NCI-H1694 treated with DMSO at 0.1 percent for 48 hours (cell line): ENCODE data around the gene HNRNPDL.
"Not testable (repeated sequence)": the region's sequence is repeated elsewhere in the genome, so short reads cannot be mapped to it uniquely, and the experiment has no call there.

Experiments used
- DNase-seq: peaks from one replicate; lab custom pipeline; 2025; lab: John Stamatoyannopoulos, UW

Gene HNRNPDL

DNA sequence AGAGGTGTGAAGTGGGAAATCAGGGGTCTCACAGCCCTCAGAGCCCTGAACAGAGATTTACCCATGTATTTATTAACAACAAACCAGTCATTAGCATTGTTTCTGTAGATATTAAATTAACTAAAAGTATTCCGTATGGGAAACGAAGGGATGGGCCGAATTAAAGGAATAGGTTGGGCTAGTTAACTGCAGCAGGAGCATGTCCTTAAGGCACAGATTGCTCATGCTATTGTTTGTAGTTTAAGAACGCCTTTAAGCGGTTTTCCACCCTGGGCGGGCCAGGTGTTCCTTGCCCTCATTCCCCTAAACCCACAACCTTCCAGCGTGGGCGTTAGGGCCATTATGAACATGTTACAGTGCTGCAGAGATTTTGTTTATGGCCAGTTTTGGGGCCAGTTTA is 44.0 kb downstream of the HNRNPDL start:
- DNase-seq: not testable (repeated sequence)

DNA sequence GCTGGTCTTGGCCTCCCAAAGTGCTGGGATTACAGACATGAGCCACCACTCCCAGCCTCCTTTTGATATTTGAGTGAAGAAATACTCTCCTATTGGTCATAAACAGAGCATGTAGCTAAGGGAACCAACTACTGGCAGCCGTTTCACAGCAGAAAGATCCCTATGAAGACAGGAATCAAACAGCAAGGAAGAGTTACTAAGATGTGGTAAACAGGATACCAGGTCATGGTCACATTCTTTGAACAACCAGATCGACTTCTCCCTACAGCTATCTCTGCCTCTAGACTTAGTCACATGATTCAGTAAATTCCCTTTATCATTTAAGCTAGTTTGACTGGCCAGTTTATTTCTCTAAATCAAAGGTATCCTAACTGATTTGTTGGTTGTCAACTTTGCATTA is 47.5 kb downstream of the HNRNPDL start:
- DNase-seq: no peak

DNA sequence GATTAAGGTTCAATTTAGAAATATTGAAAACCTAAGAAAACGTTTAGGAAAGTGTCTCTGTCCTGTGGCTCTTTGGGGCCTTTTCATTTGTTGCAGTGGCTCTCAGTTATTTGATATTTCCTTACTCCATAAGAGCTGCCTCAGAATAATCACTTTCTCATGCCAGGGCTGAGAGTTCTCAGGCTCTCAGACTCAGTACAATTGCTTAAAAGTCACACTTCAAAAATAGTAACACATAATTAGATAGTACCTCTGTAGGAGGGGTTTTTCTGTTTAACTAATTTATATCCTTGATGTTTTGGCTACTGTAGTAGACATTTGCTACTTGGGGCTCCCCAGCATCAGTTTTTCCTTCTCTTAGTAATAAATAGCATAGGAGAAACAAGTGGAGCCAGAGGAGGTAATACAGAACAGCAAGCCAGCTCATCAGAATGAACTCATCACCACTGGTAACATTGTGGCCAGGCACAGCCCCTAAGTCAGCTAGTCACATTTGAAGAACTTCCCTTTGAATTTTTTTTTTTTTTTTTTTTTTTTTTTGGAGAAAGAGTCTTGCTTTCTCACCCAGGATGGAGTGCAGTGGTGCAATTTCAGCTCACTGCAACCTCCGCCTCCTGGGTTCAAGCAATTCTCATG is 48.5 kb downstream of the HNRNPDL start:
- DNase-seq: no peak

DNA sequence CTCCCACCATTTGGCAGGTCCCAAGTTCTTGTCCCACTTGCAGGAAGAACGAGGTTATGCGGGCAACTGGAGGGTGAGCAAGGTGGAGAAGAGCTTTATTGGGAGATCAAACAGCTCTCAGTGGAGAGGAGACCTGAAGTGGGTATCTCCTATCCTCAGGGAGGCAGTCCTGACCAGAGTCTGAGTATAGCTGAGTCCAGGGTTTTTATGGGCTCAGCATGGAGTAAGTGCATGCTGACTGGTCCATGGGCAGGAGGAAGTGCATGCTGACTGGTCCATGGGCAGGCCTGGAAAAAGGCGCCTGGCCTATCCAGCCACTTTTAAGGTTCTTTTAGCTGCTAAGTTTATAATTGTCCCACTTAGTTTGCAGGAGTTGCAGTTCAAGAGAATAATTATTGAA is 49.0 kb downstream of the HNRNPDL start:
- DNase-seq: no peak

DNA sequence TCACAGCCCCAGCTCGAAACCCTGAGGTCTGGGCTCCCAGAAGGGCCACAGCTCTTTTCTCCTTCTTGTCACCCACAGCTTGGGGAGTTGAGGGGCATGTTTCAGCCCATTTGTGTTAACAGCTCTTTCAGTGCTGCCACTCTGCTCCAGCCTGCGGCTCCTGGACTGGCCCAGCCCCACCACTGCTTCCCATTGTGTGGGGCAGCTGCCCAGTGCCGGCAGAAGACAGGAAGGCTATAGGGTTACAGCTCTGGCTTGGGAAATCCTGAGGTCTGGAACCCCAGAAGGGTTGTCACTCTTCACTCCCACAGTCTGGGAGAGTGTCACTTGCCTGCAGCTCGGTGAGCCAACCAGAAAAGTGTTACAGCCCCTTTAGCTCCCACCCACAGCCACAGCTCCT is 49.4 kb downstream of the HNRNPDL start:
- DNase-seq: no peak

DNA sequence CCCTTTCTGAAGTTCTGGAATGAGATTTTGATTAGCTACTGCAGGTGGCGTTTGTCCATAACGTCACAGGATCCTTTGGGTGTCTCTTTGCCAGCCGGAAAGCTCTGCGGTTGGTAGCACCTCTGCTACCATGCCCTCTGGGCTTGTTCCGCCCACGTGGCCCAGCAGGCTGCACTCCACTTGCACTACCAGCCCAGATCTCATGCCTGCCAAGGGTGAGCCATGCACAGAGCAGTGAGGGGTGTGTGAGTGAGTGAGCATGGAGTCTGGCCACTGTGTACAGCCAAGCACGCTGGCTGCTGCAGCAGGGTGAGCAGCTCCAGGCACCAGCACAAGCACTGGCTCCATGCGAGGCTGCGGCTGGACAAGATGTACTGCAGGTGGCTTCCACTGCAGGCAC is 49.9 kb downstream of the HNRNPDL start:
- no peak for DNase-seq

DNA sequence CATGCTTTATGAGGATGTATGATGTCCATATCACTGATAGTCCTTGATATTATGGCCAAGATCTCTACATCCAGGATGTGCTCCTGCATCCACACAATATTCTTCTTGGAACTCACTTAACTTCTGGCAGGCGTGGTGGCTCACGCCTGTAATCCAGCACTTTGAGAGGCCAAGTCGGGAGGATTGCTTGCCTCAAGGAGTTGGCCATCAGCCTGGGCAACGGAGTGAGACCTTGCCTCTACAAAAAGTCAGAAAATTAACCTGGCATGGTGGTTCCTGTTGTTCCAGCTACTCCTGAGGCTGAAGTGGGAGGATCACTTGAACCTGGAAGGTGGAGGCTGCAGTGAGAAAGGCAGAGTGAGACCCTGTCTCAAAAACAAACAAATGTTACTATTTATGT is 54.2 kb downstream of the HNRNPDL start:
- no peak for DNase-seq

DNA sequence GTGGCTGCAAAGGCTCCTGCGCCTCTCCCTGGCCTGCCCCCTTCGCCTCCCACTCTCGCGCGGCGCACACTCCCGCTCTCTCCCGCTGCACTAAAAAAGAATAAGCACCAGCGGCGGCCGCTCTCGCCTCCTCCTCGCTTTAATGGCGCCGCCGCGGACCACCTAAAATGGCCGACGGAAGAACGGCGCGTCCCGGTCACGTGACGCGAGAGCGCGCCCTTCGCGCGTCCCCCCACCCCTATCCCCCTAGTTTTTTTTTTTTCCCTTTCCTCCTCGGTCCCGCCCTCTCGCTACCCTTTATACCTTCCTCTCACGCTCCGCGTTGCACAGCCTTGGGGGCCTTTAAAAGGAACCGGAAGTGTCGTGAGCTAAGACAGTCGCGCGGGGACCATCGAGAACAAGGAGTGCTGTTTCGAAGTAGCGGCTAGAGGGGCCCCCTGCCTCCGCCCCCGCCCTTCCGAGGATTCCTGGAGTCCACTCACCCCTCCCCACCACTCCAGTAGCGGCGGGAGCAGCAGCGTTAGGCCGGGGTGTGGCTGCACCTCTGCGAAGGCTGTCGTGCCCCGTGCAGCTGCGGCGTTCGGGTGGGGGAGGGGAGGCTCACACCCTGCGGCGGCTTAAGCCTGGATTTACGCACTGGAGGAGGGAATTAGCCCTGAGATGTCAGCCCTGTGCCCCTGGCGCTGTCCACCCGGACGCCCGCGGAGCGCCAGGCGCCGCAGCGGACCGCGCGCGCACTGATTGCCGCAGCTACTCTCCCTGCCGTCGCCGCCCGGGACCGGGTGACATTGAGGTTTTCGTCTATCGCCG is 56.2 kb downstream of the HNRNPDL start, which contains the start of gene HNRNPD:
Gene HNRNPD (minus strand): TSS at position 176 of the 810 bp plus-strand sequence. CDS start 313 bp downstream, outside the sequence.
- peak; percentile 98 for DNase-seq

DNA sequence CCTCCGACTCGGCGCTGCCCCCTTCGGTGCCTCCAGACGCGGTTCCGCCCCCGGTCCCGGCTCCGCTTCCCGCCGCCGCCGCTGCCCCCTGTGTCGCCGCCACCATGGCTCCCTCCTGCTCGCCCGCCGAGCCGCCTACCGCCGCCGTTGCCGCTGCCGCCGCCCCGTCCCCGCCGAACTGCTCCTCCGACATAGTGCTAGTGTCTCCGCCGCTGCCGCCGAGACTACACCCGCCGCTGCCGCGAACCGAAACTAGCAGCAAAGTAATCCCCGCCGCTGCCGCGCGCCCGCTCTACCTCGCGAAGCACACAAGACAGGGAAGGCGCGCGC is 56.8 kb downstream of the HNRNPDL start:
- DNase-seq: no peak
